K562 (cell line): ENCODE data around the gene TTC9C. TPM values are rescaled to one million over a fixed set of nuclear protein-coding genes. Genes with fewer than 3 reads are reported as not detected.
A peak's percentile ranks its signal among the peaks of the same experiment; 100 is the strongest.

Source experiments
- BDP1 ChIP-seq: IDR thresholded peaks from 3 replicates; pipeline ENCODE4 v1.6.1; 2011; ENCODE audit not compliant: insufficient read length, insufficient read depth
- BRF2 ChIP-seq: IDR thresholded peaks from 3 replicates; pipeline ENCODE4 v1.6.1; 2011; ENCODE audit warnings: borderline replicate concordance, mild to moderate bottlenecking; ENCODE audit not compliant: insufficient read length, insufficient read depth
- COPS2 ChIP-seq: fragments of 450-650 bp; conservative IDR thresholded peaks from 2 replicates; pipeline ENCODE4 v1.6.1; 2016; ENCODE audit warnings: mild to moderate bottlenecking, moderate library complexity
- DNMT1 ChIP-seq: fragments of 450-650 bp; IDR thresholded peaks from 2 replicates; pipeline ENCODE4 v1.6.1; 2016; ENCODE audit warnings: antibody characterized with exemption, mild to moderate bottlenecking
- GATAD2B ChIP-seq: fragments of 450-650 bp; IDR thresholded peaks from 2 replicates; pipeline ENCODE4 v1.6.1; 2017; ENCODE audit warnings: mild to moderate bottlenecking, borderline replicate concordance
- MBD2 ChIP-seq: sonication (generic); IDR thresholded peaks from 2 replicates; pipeline ENCODE4 v1.6.1; 2016; ENCODE audit warnings: low read depth, borderline replicate concordance
- NFE2L1 ChIP-seq: fragments of 450-650 bp; IDR thresholded peaks from 2 replicates; pipeline ENCODE4 v1.6.1; 2016; ENCODE audit warnings: missing genetic modification characterization, low read depth, mild to moderate bottlenecking, missing compliant biosample characterization, moderate library complexity, borderline replicate concordance
- RFX7 ChIP-seq: fragments of 250-450 bp; sonication (Bioruptor Pico); IDR thresholded peaks from 2 replicates; pipeline ENCODE4 v1.5.1; 2021; ENCODE audit warnings: mild to moderate bottlenecking
- SREBF2 ChIP-seq: sonication (generic); formaldehyde crosslinking; IDR thresholded peaks from 2 replicates; pipeline ENCODE4 v1.4.0; 2020; ENCODE audit warnings: mild to moderate bottlenecking, missing genetic modification reagents
- TEAD1 ChIP-seq, 2 experiments: fragments of 450-650 bp in 1 of 2; sonication (generic) in 1 of 2; formaldehyde crosslinking; IDR thresholded peaks; 2 replicates each; pipeline versions ENCODE4 v1.4.0 to v1.8.0; 2020 to 2022; ENCODE audit warnings: mild to moderate bottlenecking in 2 of 2, missing genetic modification reagents in 1 of 2
- TRIM28 ChIP-seq: fragments of 450-650 bp; IDR thresholded peaks from 2 replicates; pipeline ENCODE4 v1.6.1; 2017
- ZBTB40 ChIP-seq, 2 experiments: fragments of 450-650 bp in 1 of 2; sonication (generic) in 1 of 2; formaldehyde crosslinking in 1 of 2; IDR thresholded peaks; 2 replicates each; pipeline versions ENCODE4 v1.7.1 to v1.9.0; 2016 to 2022; ENCODE audit warnings: inconsistent platforms in 1 of 2, mild to moderate bottlenecking in 1 of 2, missing genetic modification reagents in 1 of 2
- ZNF175 ChIP-seq: fragments of 200-800 bp; sonication (Bioruptor generic); IDR thresholded peaks from 2 replicates; pipeline ENCODE4 v1.6.1; 2016; ENCODE audit warnings: low read depth, mild to moderate bottlenecking, missing genetic modification characterization, missing compliant biosample characterization
- ZNF740 ChIP-seq, 3 experiments: fragments of 200-800 bp in 1 of 3; sonication (Bioruptor generic) in 1 of 3; sonication (generic) in 1 of 3; formaldehyde crosslinking in 1 of 3; IDR thresholded peaks; 2 replicates each; pipeline versions ENCODE4 v1.6.1 to v1.8.0; 2016 to 2022; ENCODE audit warnings: mild to moderate bottlenecking in 2 of 3, missing compliant biosample characterization in 2 of 3, missing genetic modification characterization in 2 of 3, missing genetic modification reagents in 1 of 3
- polyA plus RNA-seq, 8 experiments: library from polyadenylated mRNA; depleted of rRNA in 4 of 8; stranded (reverse) in 5 of 8; unstranded in 3 of 8; fragments of >200 nt; fragmentation: Nextera tagmentation in 2 of 8; fragmentation: Illumina TruSeq in 1 of 8; extraction: Ambion mirVana in 2 of 8; extraction: Trizol in 1 of 8; gene quantifications; 2 replicates each; pipeline versions ENCODE4 v1.2.1 to v1.2.3, GENCODE V29; 2011 to 2014; ENCODE audit warnings: inconsistent platforms in 1 of 8, missing spikeins in 1 of 8
- total RNA-seq, 7 experiments: library from RNA; depleted of rRNA in 6 of 7; stranded (reverse); fragments of >200 nt in 6 of 7; fragmentation: Illumina TruSeq in 2 of 7; extraction: Trizol in 2 of 7; gene quantifications; 2 replicates each; pipeline versions ENCODE4 v1.2.1 to v1.2.3, GENCODE V29; 2011 to 2021; ENCODE audit warnings: low replicate concordance in 1 of 7

Gene TTC9C
- total and polyA plus RNA-seq, 9 of the 15 experiments (the other 6 are each of a cell fraction or from before 2014, with no cell fraction given), result 32.8 to 59.0 (median 37.1) TPM

- no peak for TF ChIP-seq COPS2
- peak; percentile 93 for TF ChIP-seq ZBTB40 (IDR thresholded peaks at IDR 0.05)
- no peak for TF ChIP-seq ZBTB40 (CRISPR knock-in tag; IDR thresholded peaks at IDR 0.05)
- TF ChIP-seq ZNF740 (CRISPR knock-in tag; IDR thresholded peaks at IDR 0.05), result peak; percentile 83
- TF ChIP-seq ZNF740 (tag; IDR thresholded peaks at IDR 0.05), result peak in 1 of 2 experiments; percentile 78; a peak in 2 of 4 replicates
- no peak; the same call in 1 of the 2 replicates for TF ChIP-seq GATAD2B
- no peak for TF ChIP-seq ZNF175 (CRISPR knock-in tag)
- TF ChIP-seq RFX7 (CRISPR knock-in tag), result no peak
- TF ChIP-seq DNMT1, result no peak
- 0 out of 4 replicates have a peak, but pooled peaks of 1 of the 2 experiments have one; percentile 9 for TF ChIP-seq TEAD1 (CRISPR knock-in tag; IDR thresholded peaks at IDR 0.05)
- TF ChIP-seq TRIM28, result no peak
- TF ChIP-seq SREBF2 (CRISPR knock-in tag), result no peak
- no peak for TF ChIP-seq BRF2
- no peak for TF ChIP-seq BDP1
- no peak for TF ChIP-seq NFE2L1 (tag)
- TF ChIP-seq MBD2, result peak; percentile 53; the same call in 1 of the 2 replicates
Observed at GRCh38 chr11:62728171-62728988, at the start of gene TTC9C (continued).
